GM12874 (cell line): ENCODE data around the gene TCF7L2.

Experiments
- CTCF ChIP-seq: IDR thresholded peaks from 2 replicates; pipeline ENCODE4 v1.5.1; 2011; ENCODE audit warnings: low read depth, mild to moderate bottlenecking, control low read depth, low read length, moderate library complexity; ENCODE audit not compliant: insufficient read depth

TCF7L2 gene

GRCh38 chr10:113127261-113127900, 177.3 kb downstream of the TCF7L2 start:
- TF ChIP-seq CTCF, result no peak

DNA sequence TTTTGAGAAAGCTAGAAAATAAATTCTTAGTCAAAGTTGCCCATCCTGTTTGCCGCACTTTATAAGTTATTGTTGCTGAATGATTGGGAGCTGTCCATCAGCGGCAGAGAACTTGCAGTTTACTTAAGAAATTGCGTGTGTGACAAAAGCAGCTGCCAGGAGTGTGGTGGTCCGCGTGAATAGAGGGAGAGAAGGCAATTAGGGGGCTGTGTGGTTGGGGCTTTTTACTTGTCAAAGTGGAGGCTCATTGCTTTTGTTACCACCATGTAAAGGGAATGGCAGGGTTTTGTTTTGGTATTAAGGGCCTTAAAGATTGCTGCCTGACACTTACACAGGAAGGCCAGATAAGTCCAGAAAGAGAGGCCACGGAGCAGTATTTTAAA, 177.8 kb downstream of the TCF7L2 start:
- TF ChIP-seq CTCF, result no peak

- no peak for TF ChIP-seq CTCF
Measured at GRCh38 chr10:113128450-113129070, 178.5 kb downstream of the TCF7L2 start.

- TF ChIP-seq CTCF, result no peak
Measured at GRCh38 chr10:113129117-113129516, 179.1 kb downstream of the TCF7L2 start.

DNA sequence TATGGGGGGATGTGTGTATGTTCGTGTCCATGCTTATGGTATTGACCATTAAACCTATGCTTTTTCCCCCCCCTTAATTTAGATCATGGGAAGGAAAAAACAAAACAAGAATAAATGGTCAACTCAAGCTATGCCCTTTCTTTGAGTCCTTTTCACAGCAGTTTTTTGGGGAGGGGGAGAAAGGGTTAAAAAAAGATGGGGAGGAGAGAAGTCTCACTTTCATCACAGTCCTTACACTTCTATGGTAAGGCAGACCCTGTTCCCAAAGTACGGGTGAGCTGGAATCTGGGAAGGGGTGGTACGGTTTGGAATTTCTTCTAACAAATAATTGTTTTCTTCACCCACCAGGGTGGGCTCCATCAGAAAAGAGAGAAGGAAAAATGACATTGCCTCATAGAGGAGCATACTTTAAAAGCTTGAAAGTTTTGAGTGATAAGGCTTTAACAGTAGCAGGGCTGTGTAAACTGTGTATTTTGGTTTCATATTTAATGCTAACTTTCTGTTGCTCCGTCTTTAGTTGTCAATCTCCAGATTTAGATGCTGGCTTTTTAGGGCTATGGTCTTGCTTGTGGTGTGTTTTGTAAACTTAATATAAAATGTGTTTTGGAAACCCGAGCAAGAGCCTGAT, 180.1 kb downstream of the TCF7L2 start:
- TF ChIP-seq CTCF, result no peak

GRCh38 chr10:113131613-113132261, 181.7 kb downstream of the TCF7L2 start:
- no peak for TF ChIP-seq CTCF

- no peak for TF ChIP-seq CTCF
Measured at GRCh38 chr10:113132591-113133121, 182.6 kb downstream of the TCF7L2 start.
